DOHH2 (cell line): ENCODE data around the gene MSRB3.

ENCODE experiments used
- CTCF ChIP-seq: fragments of 200-600 bp; sonication (generic); IDR thresholded peaks from one replicate; pipeline ENCODE4 v1.5.1; 2014; ENCODE audit warnings: antibody characterized with exemption, mild to moderate bottlenecking, low read depth, low read length; ENCODE audit not compliant: poor library complexity, severe bottlenecking
- EZH2phosphoT487 ChIP-seq: fragments of 200-600 bp; sonication (generic); IDR thresholded peaks from 2 replicates; pipeline ENCODE4 v1.6.1; 2017; ENCODE audit warnings: borderline replicate concordance, mild to moderate bottlenecking, antibody characterized with exemption, low read length, moderate library complexity, mixed read lengths

DNA sequence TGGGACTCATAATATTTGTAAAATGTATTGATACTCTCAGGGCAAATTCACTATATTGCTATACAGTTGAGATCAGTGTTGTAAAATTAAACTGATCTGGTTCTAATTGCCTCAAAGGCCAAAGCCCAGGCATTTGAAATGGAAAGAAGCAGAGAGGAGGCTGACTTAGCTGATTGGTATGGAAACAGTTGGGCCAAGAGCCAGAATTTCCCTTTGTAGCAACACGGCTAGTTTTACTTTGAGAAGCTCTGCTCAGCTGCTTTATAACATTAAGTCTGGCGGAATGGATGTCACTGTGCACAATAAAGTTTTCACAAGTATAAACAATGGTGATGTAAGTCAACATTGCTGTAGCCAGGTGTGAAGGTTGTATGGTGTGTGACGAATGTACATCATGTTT is 186.4 kb downstream of the MSRB3 start:
- TF ChIP-seq EZH2phosphoT487: no peak
- TF ChIP-seq CTCF: no peak
